ENCODE measurements around the gene CINP. TPM values are rescaled to one million over a fixed set of nuclear protein-coding genes. Genes with fewer than 3 reads are reported as not detected.
"Not testable (repeated sequence)": the region's sequence is repeated elsewhere in the genome, so short reads cannot be mapped to it uniquely, and the experiment has no call there.

The CINP gene
- total RNA-seq, 5 donors from 2014 or later (not counting 1 experiment from before 2014, with no cell fraction given): 12.9 to 29.9 (median 25.8) TPM

GRCh38 chr14:102330806-102331205 is 31.9 kb downstream of the CINP start:
- no peaks in the 10 kb centered on the region for H3K4me1 ChIP-seq (ENCODE audit: control insufficient read depth in 1 of 2, extremely low read depth in 1 of 2, insufficient read depth in 2 of 2, low read length in 2 of 2)
- H3K36me3 ChIP-seq (ENCODE audit: control insufficient read depth in 2 of 2, extremely low read depth in 1 of 2, insufficient read depth in 1 of 2, low read length in 1 of 2): peaks cover 5 to 31% of the 10 kb centered on the region in 2 donors
- Mint-ChIP-seq H3K9me3 (no peaks in the 10 kb centered on the region), H3K4me1 (peaks cover 0 to 6% (median 0%) of the 10 kb centered on the region in 3 donors), H3K4me3 (no peak overlapping the region), H3K27me3 (no peaks in the 10 kb centered on the region), H3K36me3 (peaks cover 24% of the 10 kb centered on the region), H3K27ac (no peak overlapping the region)
- no peaks in the 10 kb centered on the region for H3K27me3 ChIP-seq (replicated peaks in 1 of 2; ENCODE audit: control insufficient read depth in 2 of 2, extremely low read depth in 1 of 2, insufficient read depth in 2 of 2, low read length in 1 of 2)
- 96% methylated on average over 5 of the region's 8 CpGs for WGBS (ENCODE audit: insufficient coverage)
- POLR2A ChIA-PET: no interaction called here
- H3K4me3 ChIP-seq (ENCODE audit: control insufficient read depth in 1 of 2, extremely low read depth in 1 of 2, low read length in 1 of 2): no peak overlapping the region
- no peak overlapping the region for H3K27ac ChIP-seq (ENCODE audit: low read length)
- DNase-seq (no peak), ATAC-seq (replicated peaks in 1 of 4) (no peak)
- H3K9me3 ChIP-seq: no peaks in the 10 kb centered on the region
- CTCF ChIA-PET: no interaction called here

- H3K9me3 ChIP-seq; H3K9me3 Mint-ChIP-seq; H3K27me3 ChIP-seq (replicated peaks in 1 of 2; ENCODE audit: control insufficient read depth in 2 of 2, extremely low read depth in 1 of 2, insufficient read depth in 2 of 2, low read length in 1 of 2); H3K4me1 ChIP-seq (ENCODE audit: control insufficient read depth in 1 of 2, extremely low read depth in 1 of 2, insufficient read depth in 2 of 2, low read length in 2 of 2); H3K27ac Mint-ChIP-seq; ATAC-seq (replicated peaks in 1 of 4); DNase-seq; POLR2A ChIA-PET; H3K4me3 ChIP-seq (ENCODE audit: control insufficient read depth in 1 of 2, extremely low read depth in 1 of 2, low read length in 1 of 2); H3K4me1 Mint-ChIP-seq; H3K27me3 Mint-ChIP-seq; H3K27ac ChIP-seq (ENCODE audit: low read length); H3K4me3 Mint-ChIP-seq: not testable (repeated sequence)
- peaks cover 0 to 19% of the 10 kb centered on the region in 2 donors for H3K36me3 ChIP-seq (ENCODE audit: control insufficient read depth in 2 of 2, extremely low read depth in 1 of 2, insufficient read depth in 1 of 2, low read length in 1 of 2)
- peaks cover 17% of the 10 kb centered on the region for H3K36me3 Mint-ChIP-seq
- CTCF ChIA-PET: interaction anchor here in 1 of 2 donors (0.6 kb wide), 1 partner anchor 232 kb away, joined by 5 read pairs; no protein-coding TSS in a partner anchor
- 90% methylated on average over 3 of the region's 6 CpGs for WGBS (ENCODE audit: insufficient coverage)
These were observed 33.3 kb downstream of the CINP start for GRCh38 chr14:102329381-102329780.

GRCh38 chr14:102326583-102326982 is 36.1 kb downstream of the CINP start:
- no peak overlapping the region for H3K27ac ChIP-seq (ENCODE audit: low read length)
- no peaks in the 10 kb centered on the region for H3K27me3 Mint-ChIP-seq
- peaks cover 4 to 5% of the 10 kb centered on the region in 2 donors for H3K36me3 ChIP-seq (ENCODE audit: control insufficient read depth in 2 of 2, extremely low read depth in 1 of 2, insufficient read depth in 1 of 2, low read length in 1 of 2)
- no peak overlapping the region for H3K4me3 ChIP-seq (ENCODE audit: control insufficient read depth in 1 of 2, extremely low read depth in 1 of 2, low read length in 1 of 2)
- peaks cover 2 to 16% (median 11%) of the 10 kb centered on the region in 3 donors for H3K4me1 Mint-ChIP-seq
- no peaks in the 10 kb centered on the region for H3K9me3 Mint-ChIP-seq
- ATAC-seq (replicated peaks in 1 of 4): no peak
- no peaks in the 10 kb centered on the region for H3K9me3 ChIP-seq
- no peak overlapping the region for H3K4me3 Mint-ChIP-seq
- WGBS (ENCODE audit: insufficient coverage): 100% methylated on average over 13 of the region's 14 CpGs
- H3K27me3 ChIP-seq (replicated peaks in 1 of 2; ENCODE audit: control insufficient read depth in 2 of 2, extremely low read depth in 1 of 2, insufficient read depth in 2 of 2, low read length in 1 of 2): no peaks in the 10 kb centered on the region
- no peak overlapping the region for H3K27ac Mint-ChIP-seq
- H3K4me1 ChIP-seq (ENCODE audit: control insufficient read depth in 1 of 2, extremely low read depth in 1 of 2, insufficient read depth in 2 of 2, low read length in 2 of 2): no peaks in the 10 kb centered on the region
- peaks cover 7% of the 10 kb centered on the region for H3K36me3 Mint-ChIP-seq
- POLR2A ChIA-PET: no interaction called here
- DNase-seq: no peak
- CTCF ChIA-PET: interaction anchor here in 1 of 2 donors (0.6 kb wide), 1 partner anchor 40 kb away, joined by 3 read pairs; no protein-coding TSS in a partner anchor

- ChIA-PET CTCF (interaction anchor here in 1 of 2 donors (0.6 kb wide), 1 partner anchor 65 kb away, joined by 3 read pairs; no protein-coding TSS in a partner anchor), POLR2A (no interaction called here)
- peaks cover 8 to 22% (median 17%) of the 10 kb centered on the region in 3 donors for H3K4me1 Mint-ChIP-seq
- no peaks in the 10 kb centered on the region for H3K27me3 Mint-ChIP-seq
- 94% methylated on average over 8 of the region's 9 CpGs for WGBS (ENCODE audit: insufficient coverage)
- no peak overlapping the region for H3K4me3 Mint-ChIP-seq
- Histone ChIP-seq H3K4me3 (ENCODE audit: control insufficient read depth in 1 of 2, extremely low read depth in 1 of 2, low read length in 1 of 2) (no peak overlapping the region), H3K9me3 (no peaks in the 10 kb centered on the region), H3K27me3 (replicated peaks in 1 of 2; ENCODE audit: control insufficient read depth in 2 of 2, extremely low read depth in 1 of 2, insufficient read depth in 2 of 2, low read length in 1 of 2) (no peaks in the 10 kb centered on the region), H3K27ac (ENCODE audit: low read length) (no peak overlapping the region), H3K36me3 (ENCODE audit: control insufficient read depth in 2 of 2, extremely low read depth in 1 of 2, insufficient read depth in 1 of 2, low read length in 1 of 2) (peaks cover 3 to 4% of the 10 kb centered on the region in 2 donors), H3K4me1 (ENCODE audit: control insufficient read depth in 1 of 2, extremely low read depth in 1 of 2, insufficient read depth in 2 of 2, low read length in 2 of 2) (peaks cover under 1 to 3% of the 10 kb centered on the region in 2 experiments)
- ATAC-seq (replicated peaks in 1 of 4) (no peak), DNase-seq (no peak)
- no peaks in the 10 kb centered on the region for H3K9me3 Mint-ChIP-seq
- no peak overlapping the region for H3K27ac Mint-ChIP-seq
- H3K36me3 Mint-ChIP-seq: peaks cover 7% of the 10 kb centered on the region
These were observed 36.8 kb downstream of the CINP start for GRCh38 chr14:102325791-102326345.

GRCh38 chr14:102323102-102323501 is 39.6 kb downstream of the CINP start:
- H3K4me3 Mint-ChIP-seq: no peak overlapping the region
- peak overlapping the region; percentile 36 to 43 for H3K27ac Mint-ChIP-seq
- Histone ChIP-seq H3K4me1 (ENCODE audit: control insufficient read depth in 1 of 2, extremely low read depth in 1 of 2, insufficient read depth in 2 of 2, low read length in 2 of 2) (peaks cover 20 to 24% of the 10 kb centered on the region in 2 experiments), H3K4me3 (ENCODE audit: control insufficient read depth in 1 of 2, extremely low read depth in 1 of 2, low read length in 1 of 2) (no peak overlapping the region), H3K27me3 (replicated peaks in 1 of 2; ENCODE audit: control insufficient read depth in 2 of 2, extremely low read depth in 1 of 2, insufficient read depth in 2 of 2, low read length in 1 of 2) (no peaks in the 10 kb centered on the region), H3K9me3 (no peaks in the 10 kb centered on the region), H3K27ac (ENCODE audit: low read length) (no peak overlapping the region), H3K36me3 (ENCODE audit: control insufficient read depth in 2 of 2, extremely low read depth in 1 of 2, insufficient read depth in 1 of 2, low read length in 1 of 2) (peaks cover 3 to 4% of the 10 kb centered on the region in 2 donors)
- H3K9me3 Mint-ChIP-seq: no peaks in the 10 kb centered on the region
- ATAC-seq (replicated peaks in 1 of 4): no peak
- peak in 6 of 35 experiments; percentile 8 to 49 (median 16) for DNase-seq
- WGBS (ENCODE audit: insufficient coverage): 58% methylated on average over 4 of the region's 8 CpGs
- H3K36me3 Mint-ChIP-seq: peaks cover 4% of the 10 kb centered on the region
- ChIA-PET CTCF (no interaction called here), POLR2A (no interaction called here)
- H3K27me3 Mint-ChIP-seq: no peaks in the 10 kb centered on the region
- H3K4me1 Mint-ChIP-seq: peaks cover 25 to 40% (median 36%) of the 10 kb centered on the region in 3 donors

GRCh38 chr14:102321456-102322422 is 41.0 kb downstream of the CINP start:
- Mint-ChIP-seq H3K4me1 (peaks cover 39 to 53% (median 47%) of the 10 kb centered on the region in 3 donors), H3K27ac (peak overlapping the region in 1 of 2 donors; percentile 94)
- POLR2A ChIA-PET: interaction anchor here in 1 of 2 donors (0.5 kb wide), 1 partner anchor 272 kb away, joined by 3 read pairs; no protein-coding TSS in a partner anchor

More at GRCh38 chr14:102321456-102322422, 41.0 kb downstream of the CINP start:
- WGBS (ENCODE audit: insufficient coverage): 96% methylated on average over 2 of the region's 12 CpGs
- ATAC-seq (replicated peaks in 1 of 4) (no peak), DNase-seq (no peak)
- peak overlapping the region in 2 of 3 donors; percentile 26 to 89 for H3K4me3 Mint-ChIP-seq
- peaks cover 3 to 4% of the 10 kb centered on the region in 2 donors for H3K36me3 ChIP-seq (ENCODE audit: control insufficient read depth in 2 of 2, extremely low read depth in 1 of 2, insufficient read depth in 1 of 2, low read length in 1 of 2)
- H3K36me3 Mint-ChIP-seq: peaks cover 4% of the 10 kb centered on the region
- H3K27me3 Mint-ChIP-seq: peaks cover 0 to 2% of the 10 kb centered on the region in 2 donors
- H3K9me3 ChIP-seq: no peaks in the 10 kb centered on the region
- peaks cover 26 to 36% of the 10 kb centered on the region in 2 experiments for H3K4me1 ChIP-seq (ENCODE audit: control insufficient read depth in 1 of 2, extremely low read depth in 1 of 2, insufficient read depth in 2 of 2, low read length in 2 of 2)
- CTCF ChIA-PET: interaction anchor here in 1 of 2 donors (0.5 to 0.6 kb wide), 2 partner anchors 21 to 43 kb away, joined by 3 to 4 read pairs; no protein-coding TSS in a partner anchor
- H3K27me3 ChIP-seq (replicated peaks in 1 of 2; ENCODE audit: control insufficient read depth in 2 of 2, extremely low read depth in 1 of 2, insufficient read depth in 2 of 2, low read length in 1 of 2): no peaks in the 10 kb centered on the region
- no peak overlapping the region for H3K4me3 ChIP-seq (ENCODE audit: control insufficient read depth in 1 of 2, extremely low read depth in 1 of 2, low read length in 1 of 2)
- no peaks in the 10 kb centered on the region for H3K9me3 Mint-ChIP-seq
- no peak overlapping the region for H3K27ac ChIP-seq (ENCODE audit: low read length)

All from T-cell (primary cell).